ENCODE data around the gene TTC33.
"Not testable (repeated sequence)": the region's sequence is repeated elsewhere in the genome, so short reads cannot be mapped to it uniquely, and the experiment has no call there.

The TTC33 gene

DNA sequence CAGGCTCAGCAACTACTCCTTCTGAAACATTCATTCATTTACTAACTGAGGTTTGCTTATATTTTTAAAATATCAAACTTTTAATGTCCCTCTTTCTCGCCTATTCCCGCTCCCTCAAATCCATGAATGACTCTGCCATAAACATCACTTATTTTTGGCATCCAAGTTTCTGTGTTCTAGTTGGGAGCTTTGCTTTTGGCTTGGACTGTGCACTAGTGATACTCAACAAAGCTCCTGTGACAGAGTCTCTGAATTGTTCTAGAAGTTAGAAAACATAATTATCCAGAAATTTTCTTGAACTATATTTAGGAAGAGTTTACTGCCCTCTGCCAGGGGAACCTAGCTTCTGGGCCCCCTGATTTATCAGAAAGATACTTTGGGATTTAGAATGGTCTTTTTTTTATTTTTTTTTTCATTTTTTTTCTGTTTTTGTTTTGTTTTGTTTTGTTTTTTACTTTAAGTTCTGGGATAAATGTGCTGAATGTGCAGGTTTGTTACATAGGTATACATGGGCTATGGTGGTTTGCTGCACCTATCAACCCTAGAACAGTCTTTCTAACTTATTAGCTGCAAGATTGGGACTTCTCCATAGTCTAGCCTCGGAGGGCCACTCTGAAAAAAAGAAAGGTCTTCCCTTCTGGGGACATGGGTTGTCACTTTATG is 140.7 kb downstream of the TTC33 start:
- in situ Hi-C loops (cut with MboI; ENCODE audit: low sequenced_read_pairs) = no loop called here
- no peak for DNase-seq (ENCODE audit: low spot score in 2 of 2)
- no peaks in the 10 kb centered on the region for H3K4me1 ChIP-seq
- H3K9me3 ChIP-seq = no peaks in the 10 kb centered on the region
- H3K36me3 ChIP-seq (replicated peaks) = no peaks in the 10 kb centered on the region
- H3K27me3 ChIP-seq (ENCODE audit: low read depth) = no peaks in the 10 kb centered on the region
- H3K4me3 ChIP-seq = no peak overlapping the region

DNA sequence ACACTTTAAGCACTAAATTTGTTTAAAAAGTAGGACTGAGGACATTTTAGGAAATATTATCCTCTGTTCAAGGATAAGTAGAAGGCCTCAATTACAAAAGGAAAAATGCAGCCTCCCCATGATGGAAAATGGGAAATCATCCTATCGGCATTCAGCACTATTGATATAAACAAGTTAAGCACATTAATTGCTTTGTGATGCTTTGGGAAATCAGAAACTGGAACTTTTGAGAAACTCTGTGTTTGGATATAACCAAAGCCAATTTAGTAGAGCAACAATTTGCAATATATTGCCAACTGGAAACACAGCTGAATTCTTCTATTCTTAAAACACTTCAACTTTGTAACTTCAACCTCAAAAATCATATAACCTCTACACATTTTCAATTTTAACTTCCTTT is 141.3 kb downstream of the TTC33 start:
- Histone ChIP-seq H3K36me3 (replicated peaks) (no peaks in the 10 kb centered on the region), H3K27me3 (ENCODE audit: low read depth) (no peaks in the 10 kb centered on the region), H3K4me1 (no peaks in the 10 kb centered on the region), H3K9me3 (no peaks in the 10 kb centered on the region), H3K4me3 (no peak overlapping the region)
- DNase-seq (ENCODE audit: low spot score in 2 of 2) = no peak
- in situ Hi-C loops (cut with MboI; ENCODE audit: low sequenced_read_pairs) = no loop called here

GRCh38 chr5:40607202-40607601 is 148.6 kb downstream of the TTC33 start:
- in situ Hi-C loops (cut with MboI; ENCODE audit: low sequenced_read_pairs) = no loop called here
- Histone ChIP-seq H3K27me3 (ENCODE audit: low read depth) (no peaks in the 10 kb centered on the region), H3K4me3 (no peak overlapping the region), H3K9me3 (no peaks in the 10 kb centered on the region), H3K36me3 (replicated peaks) (no peaks in the 10 kb centered on the region), H3K4me1 (peaks cover 2% of the 10 kb centered on the region; the same call in 1 of the 2 replicates)
- DNase-seq (ENCODE audit: low spot score in 2 of 2) = no peak

DNA sequence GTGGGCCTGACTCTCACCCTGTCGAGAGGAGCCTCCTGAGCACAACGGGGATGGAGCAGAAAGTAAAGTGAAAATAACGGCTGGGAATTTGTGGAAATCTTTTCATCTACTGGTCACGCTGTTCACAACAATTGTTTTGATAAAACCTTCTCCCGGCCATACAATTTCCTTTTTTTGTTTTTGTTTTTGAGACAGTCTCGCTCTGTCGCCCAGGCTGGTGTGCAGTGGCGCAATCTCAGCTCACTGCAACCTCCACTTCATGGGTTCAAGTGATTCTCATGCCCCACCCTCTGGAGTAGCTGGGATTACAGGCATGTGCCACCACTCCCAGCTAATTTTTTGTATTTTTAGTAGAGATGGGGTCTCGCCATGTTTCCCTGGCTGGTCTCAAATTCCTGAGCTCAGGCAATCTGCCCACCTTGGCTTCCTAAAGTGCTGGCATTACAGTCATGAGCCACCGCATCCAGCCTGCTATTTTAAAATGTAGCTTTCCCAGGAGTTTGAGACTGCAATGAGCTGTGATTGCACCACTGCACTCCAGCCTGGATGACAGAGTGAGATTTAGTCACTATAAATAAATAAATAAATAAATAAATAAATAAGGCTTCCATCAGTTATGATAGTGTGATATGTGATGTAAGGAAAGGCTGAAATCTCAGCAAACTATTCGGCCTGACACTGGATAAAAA is 149.5 kb downstream of the TTC33 start:
- Histone ChIP-seq H3K4me3 (no peak overlapping the region), H3K9me3 (no peaks in the 10 kb centered on the region), H3K27me3 (ENCODE audit: low read depth) (no peaks in the 10 kb centered on the region), H3K4me1 (peaks cover 2% of the 10 kb centered on the region; the same call in 1 of the 2 replicates), H3K36me3 (replicated peaks) (no peaks in the 10 kb centered on the region)
- in situ Hi-C loops (cut with MboI; ENCODE audit: low sequenced_read_pairs) = no loop called here
- DNase-seq (ENCODE audit: low spot score in 2 of 2) = no peak

GRCh38 chr5:40605295-40605958 is 150.3 kb downstream of the TTC33 start:
- in situ Hi-C loops (cut with MboI; ENCODE audit: low sequenced_read_pairs) = no loop called here
- Histone ChIP-seq H3K4me1 (peaks cover 2% of the 10 kb centered on the region; the same call in 1 of the 2 replicates), H3K9me3 (no peaks in the 10 kb centered on the region), H3K4me3 (no peak overlapping the region), H3K36me3 (replicated peaks) (no peaks in the 10 kb centered on the region), H3K27me3 (ENCODE audit: low read depth) (no peaks in the 10 kb centered on the region)
- DNase-seq (ENCODE audit: low spot score in 2 of 2) = no peak

DNA sequence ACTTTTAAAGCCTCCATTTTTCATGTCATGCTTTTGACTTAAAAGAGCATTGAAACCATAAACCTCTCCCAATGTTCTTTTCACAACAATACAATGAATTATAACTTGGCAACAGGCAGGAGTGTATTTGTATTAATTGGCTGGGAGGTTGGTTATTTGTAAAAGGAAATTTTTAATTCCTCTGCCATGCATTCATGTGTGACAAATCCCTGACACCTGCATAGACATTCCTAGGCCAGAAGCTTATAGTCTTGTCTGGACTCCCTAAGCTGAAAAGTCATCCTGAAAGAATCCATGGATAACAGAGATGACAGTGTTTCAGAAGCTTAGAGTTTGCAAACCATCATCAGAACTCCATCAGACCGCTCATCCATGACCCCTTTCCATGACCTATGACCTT is 152.4 kb downstream of the TTC33 start:
- Histone ChIP-seq H3K4me3 (no peak overlapping the region), H3K27me3 (ENCODE audit: low read depth) (no peaks in the 10 kb centered on the region), H3K4me1 (peaks cover 1% of the 10 kb centered on the region; the same call in 1 of the 2 replicates), H3K9me3 (no peaks in the 10 kb centered on the region), H3K36me3 (replicated peaks) (no peaks in the 10 kb centered on the region)
- in situ Hi-C loops (cut with MboI; ENCODE audit: low sequenced_read_pairs) = no loop called here
- DNase-seq (ENCODE audit: low spot score in 2 of 2) = no peak

GRCh38 chr5:40601198-40601868 is 154.4 kb downstream of the TTC33 start:
- no peak for DNase-seq (ENCODE audit: low spot score in 2 of 2)
- no peaks in the 10 kb centered on the region for H3K4me1 ChIP-seq
- no peaks in the 10 kb centered on the region for H3K9me3 ChIP-seq
- H3K36me3 ChIP-seq (replicated peaks) = no peaks in the 10 kb centered on the region
- no peaks in the 10 kb centered on the region for H3K27me3 ChIP-seq (ENCODE audit: low read depth)
- in situ Hi-C loops (cut with MboI; ENCODE audit: low sequenced_read_pairs) = no loop called here
- H3K4me3 ChIP-seq = no peak overlapping the region

- no peak for DNase-seq (ENCODE audit: low spot score in 2 of 2)
- in situ Hi-C loops (cut with MboI; ENCODE audit: low sequenced_read_pairs) = no loop called here
- no peaks in the 10 kb centered on the region for H3K9me3 ChIP-seq
- H3K4me1 ChIP-seq = no peaks in the 10 kb centered on the region
- H3K4me3 ChIP-seq = no peak overlapping the region
- no peaks in the 10 kb centered on the region for H3K27me3 ChIP-seq (ENCODE audit: low read depth)
- no peaks in the 10 kb centered on the region for H3K36me3 ChIP-seq (replicated peaks)
Measured at GRCh38 chr5:40600383-40600782, 155.4 kb downstream of the TTC33 start.

DNA sequence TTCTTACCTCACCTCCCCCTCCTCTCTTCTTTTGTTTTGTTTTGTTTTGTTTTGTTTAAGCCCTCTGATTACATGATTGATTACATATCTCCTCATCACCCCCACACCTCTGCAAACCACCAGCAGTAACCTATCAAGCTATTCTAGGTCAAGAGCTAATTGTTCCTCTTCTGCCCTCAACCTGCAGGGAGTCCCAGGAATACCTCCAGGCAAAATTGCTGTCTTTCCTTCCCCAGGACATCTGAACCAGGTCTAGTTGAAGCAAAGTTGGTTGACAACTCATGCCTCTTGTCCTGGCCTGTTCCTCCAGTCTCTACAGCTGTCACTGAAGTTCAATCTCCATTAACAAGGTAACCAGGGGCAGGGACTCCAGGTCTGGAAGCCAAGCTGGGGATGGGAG is 156.1 kb downstream of the TTC33 start:
- in situ Hi-C loops (cut with MboI; ENCODE audit: low sequenced_read_pairs) = no loop called here
- no peaks in the 10 kb centered on the region for H3K36me3 ChIP-seq (replicated peaks)

GRCh38 chr5:40594811-40595210 is 160.9 kb downstream of the TTC33 start:
- no peak for DNase-seq (ENCODE audit: low spot score in 2 of 2)

More for the DNA sequence above, 156.1 kb downstream of the TTC33 start:
- Histone ChIP-seq H3K9me3 (no peaks in the 10 kb centered on the region), H3K4me1 (no peaks in the 10 kb centered on the region), H3K27me3 (ENCODE audit: low read depth) (no peaks in the 10 kb centered on the region), H3K4me3 (no peak overlapping the region)
- DNase-seq (ENCODE audit: low spot score in 2 of 2) = no peak

DNA sequence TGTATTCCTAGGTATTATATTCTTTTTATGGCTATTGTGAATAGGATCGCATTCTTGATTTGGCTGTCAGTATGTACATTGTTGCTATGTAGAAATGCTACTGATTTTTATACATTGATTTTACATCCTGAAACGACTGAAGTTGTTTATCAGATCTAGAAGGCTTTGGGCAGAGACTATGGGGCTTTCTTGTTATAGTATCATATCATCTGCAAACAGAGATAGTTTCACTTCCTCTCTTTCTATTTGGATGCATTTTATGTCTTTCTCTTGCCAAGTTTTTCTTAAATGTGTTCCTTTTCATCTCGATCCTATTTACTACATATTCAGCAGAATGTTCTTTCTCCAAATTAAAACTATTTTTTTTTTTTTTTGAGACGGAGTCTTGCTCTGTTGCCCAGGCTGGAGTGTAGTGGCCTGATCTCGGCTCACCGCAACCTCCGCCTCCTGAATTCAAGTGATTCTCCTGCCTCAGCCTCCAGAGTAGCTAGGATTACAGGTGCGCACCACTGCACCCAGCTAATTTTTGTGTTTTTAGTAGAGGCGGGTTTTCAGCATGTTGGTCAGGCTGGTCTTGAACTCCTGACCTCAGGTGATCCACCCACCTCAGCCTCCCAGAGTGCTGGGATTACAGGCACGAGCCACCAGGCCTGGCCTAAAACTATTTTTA is 163.9 kb downstream of the TTC33 start:
- in situ Hi-C loops (cut with MboI; ENCODE audit: low sequenced_read_pairs); H3K4me3 ChIP-seq; H3K4me1 ChIP-seq; DNase-seq (ENCODE audit: low spot score in 2 of 2); H3K9me3 ChIP-seq; H3K36me3 ChIP-seq (replicated peaks); H3K27me3 ChIP-seq (ENCODE audit: low read depth): not testable (repeated sequence)

More at GRCh38 chr5:40594811-40595210, 160.9 kb downstream of the TTC33 start:
- H3K27me3 ChIP-seq (ENCODE audit: low read depth) = no peaks in the 10 kb centered on the region
- H3K4me1 ChIP-seq = no peaks in the 10 kb centered on the region
- H3K36me3 ChIP-seq (replicated peaks) = no peaks in the 10 kb centered on the region
- no peaks in the 10 kb centered on the region for H3K9me3 ChIP-seq
- in situ Hi-C loops (cut with MboI; ENCODE audit: low sequenced_read_pairs) = no loop called here
- no peak overlapping the region for H3K4me3 ChIP-seq

DNA sequence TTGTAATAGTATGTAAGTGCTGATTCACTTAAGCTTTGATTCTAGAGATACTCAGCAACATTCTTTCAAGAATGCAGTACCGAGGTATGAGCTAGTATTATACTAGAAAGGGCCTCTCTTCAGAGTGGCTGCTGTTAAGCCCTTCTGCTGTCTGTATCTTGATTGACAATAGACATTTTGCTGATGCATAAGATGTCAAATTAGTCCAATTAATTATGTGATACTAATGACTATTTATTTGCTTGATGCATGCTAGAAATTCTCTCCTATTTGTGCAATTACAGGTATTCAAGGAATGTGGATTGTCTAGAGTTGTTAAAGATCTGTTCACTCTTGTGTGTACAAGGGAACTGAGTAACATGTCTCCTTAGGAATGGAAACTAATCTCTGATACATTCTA is 168.4 kb downstream of the TTC33 start:
- no peaks in the 10 kb centered on the region for H3K9me3 ChIP-seq
- H3K27me3 ChIP-seq (ENCODE audit: low read depth) = no peaks in the 10 kb centered on the region
- DNase-seq (ENCODE audit: low spot score in 2 of 2) = no peak
- no peaks in the 10 kb centered on the region for H3K4me1 ChIP-seq
- no peaks in the 10 kb centered on the region for H3K36me3 ChIP-seq (replicated peaks)
- no peak overlapping the region for H3K4me3 ChIP-seq
- in situ Hi-C loops (cut with MboI; ENCODE audit: low sequenced_read_pairs) = no loop called here

GRCh38 chr5:40585537-40586267 is 170.1 kb downstream of the TTC33 start:
- no peaks in the 10 kb centered on the region for H3K27me3 ChIP-seq (ENCODE audit: low read depth)
- no peaks in the 10 kb centered on the region for H3K4me1 ChIP-seq
- H3K9me3 ChIP-seq = no peaks in the 10 kb centered on the region
- no peak overlapping the region for H3K4me3 ChIP-seq
- H3K36me3 ChIP-seq (replicated peaks) = no peaks in the 10 kb centered on the region
- no peak for DNase-seq (ENCODE audit: low spot score in 2 of 2)
- in situ Hi-C loops (cut with MboI; ENCODE audit: low sequenced_read_pairs) = no loop called here
